ENCODE measurements around the gene CST7.
A peak's percentile ranks its signal among the peaks of the same experiment; 100 is the strongest.

The CST7 gene

DNA sequence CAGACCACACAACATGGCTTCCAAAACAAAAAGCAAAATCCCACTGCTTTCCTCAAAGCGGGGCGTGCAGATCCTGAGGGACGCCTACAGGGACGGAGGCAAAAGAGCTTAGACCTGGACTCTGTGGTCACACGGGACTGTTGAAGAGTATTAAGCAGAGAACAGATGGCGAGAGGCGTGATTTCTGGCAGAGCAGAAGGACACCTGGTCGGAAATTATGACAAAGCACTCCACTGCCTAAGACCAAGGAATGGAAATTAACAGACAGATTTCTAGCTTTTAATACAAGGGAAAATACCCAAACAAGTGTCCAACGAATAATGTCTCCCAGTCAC, 15.4 kb downstream of the CST7 start:
- ATAC-seq (peak; percentile 67), DNase-seq (no peak)

- DNase-seq (no peak), ATAC-seq (peak; percentile 25)
Observed at GRCh38 chr20:24965065-24965919, 16.2 kb downstream of the CST7 start.

- ATAC-seq (no peak), DNase-seq (no peak)
Observed at GRCh38 chr20:24966317-24967012, 17.4 kb downstream of the CST7 start.

GRCh38 chr20:24968278-24968800, 19.3 kb downstream of the CST7 start:
- ATAC-seq (no peak), DNase-seq (no peak)

DNA sequence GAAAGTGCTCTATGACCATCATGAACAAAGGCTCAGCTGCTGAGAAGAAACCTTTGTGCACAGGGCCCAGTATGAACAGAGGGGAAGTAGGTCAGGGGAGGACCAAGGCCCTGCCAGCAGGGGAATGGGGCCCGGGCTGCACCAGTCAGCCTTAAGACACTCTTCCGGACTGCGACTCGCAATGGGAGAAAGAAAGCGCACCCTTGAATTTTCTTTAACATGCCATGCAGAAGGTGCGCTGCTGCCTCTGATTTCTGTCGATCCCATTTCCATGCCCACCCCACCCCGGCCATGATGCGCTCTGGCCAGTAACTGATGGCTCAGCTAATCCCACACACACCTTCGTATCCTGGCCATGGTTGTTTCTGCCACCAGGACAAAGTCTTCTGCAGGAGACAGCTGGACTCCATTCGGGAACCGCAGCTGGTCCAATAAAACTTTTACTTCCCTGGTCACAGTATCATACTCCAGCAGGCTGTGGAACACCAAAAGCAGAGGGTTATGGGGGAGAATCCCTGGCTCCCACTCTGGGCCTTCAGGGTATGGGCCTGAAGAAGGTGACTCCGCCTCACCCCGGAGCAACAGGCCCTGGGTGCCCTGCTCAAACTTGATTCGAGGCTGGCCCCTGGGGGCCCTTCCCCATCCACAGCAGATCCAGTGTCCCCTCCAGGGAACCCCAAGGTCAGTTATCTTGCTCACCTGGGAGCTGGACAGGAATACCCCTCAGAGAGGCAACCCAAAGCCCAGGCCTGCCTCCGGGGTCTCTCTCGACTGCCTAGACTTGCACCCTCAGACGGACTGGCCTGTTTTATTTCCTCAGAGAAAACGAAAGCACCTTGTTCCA, 20.3 kb downstream of the CST7 start:
- ATAC-seq (no peak), DNase-seq (no peak)

DNA sequence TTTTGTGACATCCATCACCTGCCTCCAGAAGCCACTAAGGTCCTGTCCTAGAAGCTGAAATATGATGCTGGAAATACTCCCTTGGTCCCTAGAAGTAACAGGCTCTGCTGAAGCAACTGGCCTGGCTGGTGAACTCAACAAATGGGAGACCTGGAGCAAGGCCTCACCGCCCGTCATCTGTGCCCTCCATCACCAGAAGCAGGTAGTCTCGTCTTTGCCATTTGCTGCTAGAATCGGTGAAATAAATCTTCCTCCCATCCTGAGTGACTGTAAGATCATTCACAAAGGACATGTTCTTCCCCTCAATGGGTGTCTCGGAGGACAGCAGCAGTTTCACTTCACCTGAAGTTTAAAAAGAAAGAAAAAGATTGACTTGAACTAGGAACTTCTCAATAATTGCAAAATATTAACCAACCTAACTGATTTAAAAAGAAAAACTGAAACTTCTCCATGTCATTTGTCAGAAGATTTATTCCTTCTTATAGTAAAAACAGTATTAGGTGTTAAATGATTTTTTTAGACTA, 21.0 kb downstream of the CST7 start:
- DNase-seq = no peak

GRCh38 chr20:24970754-24971153, 21.7 kb downstream of the CST7 start:
- DNase-seq (no peak), ATAC-seq (no peak)

More for the DNA sequence above, 21.0 kb downstream of the CST7 start:
- ATAC-seq = no peak

- ATAC-seq = no peak
- no peak for DNase-seq
Observed at GRCh38 chr20:24971376-24972101, 22.5 kb downstream of the CST7 start.

GRCh38 chr20:24972341-24972740, 23.3 kb downstream of the CST7 start:
- DNase-seq = no peak
- ATAC-seq = no peak

- ATAC-seq (no peak), DNase-seq (no peak)
Observed at GRCh38 chr20:24977336-24977735, 28.3 kb downstream of the CST7 start.

GRCh38 chr20:24977797-24978196, 28.7 kb downstream of the CST7 start:
- ATAC-seq (no peak), DNase-seq (no peak)

DNA sequence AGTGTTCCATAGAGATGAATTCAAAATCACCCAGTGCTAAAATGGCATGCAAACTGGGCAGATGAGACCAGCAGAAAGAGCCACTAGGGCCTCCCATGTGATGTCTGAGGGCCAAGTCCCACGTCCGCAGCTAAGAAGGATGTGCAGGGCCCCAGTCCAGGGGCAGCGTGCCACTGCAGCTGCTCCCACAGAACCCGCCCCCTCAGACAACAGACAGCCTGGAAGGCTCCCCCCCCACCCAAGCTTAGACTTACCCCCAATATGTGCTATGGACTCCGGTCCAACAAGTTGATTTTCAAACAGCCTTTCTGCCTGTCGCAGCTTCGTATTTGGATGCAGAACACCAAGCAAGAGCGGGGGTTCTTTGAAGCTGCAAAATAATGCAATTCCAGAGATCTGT, 29.4 kb downstream of the CST7 start:
- DNase-seq (no peak), ATAC-seq (no peak)

DNA sequence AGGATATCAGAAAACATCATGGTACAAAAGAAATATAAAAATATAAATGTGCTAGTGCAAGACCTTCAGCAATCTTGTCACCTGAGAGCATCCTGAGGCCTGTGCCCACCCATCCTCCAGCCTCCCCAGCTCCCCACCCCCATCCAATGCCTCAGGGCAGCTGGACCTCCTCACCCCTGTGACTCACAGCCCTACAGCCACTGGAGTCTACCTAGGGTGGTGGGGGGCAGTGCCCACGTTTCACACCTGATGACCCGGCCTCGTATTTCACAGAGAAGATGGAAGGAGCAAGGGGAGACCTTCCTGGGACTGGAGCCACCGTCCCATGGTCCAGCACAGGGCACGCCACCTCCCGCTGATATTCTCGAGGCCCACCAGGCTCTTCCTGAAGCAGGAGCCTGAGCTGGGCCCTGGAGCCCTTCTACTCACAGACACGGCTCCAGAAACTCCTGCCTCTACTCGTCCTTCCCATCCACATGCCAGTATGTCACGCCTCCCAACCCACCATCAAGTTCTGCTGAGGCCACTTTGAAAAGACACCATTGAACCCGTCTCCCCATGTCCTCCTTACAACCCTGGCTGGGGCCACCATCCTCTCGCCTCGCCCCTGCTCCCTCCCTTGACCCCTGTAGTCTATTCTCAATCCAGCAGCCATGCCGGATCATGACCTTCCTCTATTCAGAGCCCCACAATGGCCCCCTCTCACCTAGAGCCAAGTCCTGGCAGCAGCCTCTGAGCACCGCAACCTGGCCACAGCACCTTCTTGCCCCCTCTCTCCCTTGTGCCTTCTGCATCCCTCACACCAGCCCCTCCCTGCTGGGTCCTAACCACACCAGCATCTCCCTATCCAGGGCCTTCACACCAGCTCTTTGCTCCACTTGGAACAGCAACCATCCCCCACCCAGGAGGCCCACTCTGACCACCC, 30.2 kb downstream of the CST7 start:
- DNase-seq (no peak), ATAC-seq (no peak)

DNA sequence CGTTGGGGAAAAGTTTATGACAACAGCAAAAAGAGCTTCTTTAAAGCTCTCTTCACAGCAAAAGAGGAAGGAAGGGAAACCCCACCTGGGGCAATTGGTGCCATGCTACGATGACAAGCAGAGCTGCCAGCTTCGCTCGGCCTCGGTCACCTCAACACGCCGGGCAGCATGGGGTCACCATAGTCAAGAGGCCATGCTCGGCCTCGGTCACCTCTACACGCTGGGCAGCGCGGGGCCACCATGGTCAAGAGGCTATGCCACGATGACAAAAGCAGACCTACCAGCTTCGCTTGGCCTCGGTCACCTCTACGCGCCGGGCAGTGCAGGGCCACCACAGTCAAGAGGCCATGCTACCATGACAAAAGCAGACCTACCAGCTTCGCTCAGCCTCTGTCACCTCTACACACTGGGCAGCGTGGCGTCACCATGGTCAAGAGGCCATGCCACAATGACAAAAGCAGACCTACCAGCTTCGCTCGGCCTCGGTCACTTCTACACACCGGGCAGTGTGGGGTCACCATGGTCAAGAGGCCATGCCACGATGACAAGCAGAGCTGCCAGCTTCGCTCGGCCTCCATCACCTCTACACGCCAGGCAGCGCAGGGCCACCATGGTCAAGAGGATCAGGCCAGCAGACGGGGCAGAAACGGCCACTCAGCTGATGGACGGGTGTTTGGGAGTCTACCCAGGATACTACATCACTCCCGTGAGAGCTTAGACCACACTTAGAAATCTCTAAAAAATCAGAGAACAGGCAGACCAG, 31.4 kb downstream of the CST7 start:
- DNase-seq (no peak), ATAC-seq (no peak)

DNA sequence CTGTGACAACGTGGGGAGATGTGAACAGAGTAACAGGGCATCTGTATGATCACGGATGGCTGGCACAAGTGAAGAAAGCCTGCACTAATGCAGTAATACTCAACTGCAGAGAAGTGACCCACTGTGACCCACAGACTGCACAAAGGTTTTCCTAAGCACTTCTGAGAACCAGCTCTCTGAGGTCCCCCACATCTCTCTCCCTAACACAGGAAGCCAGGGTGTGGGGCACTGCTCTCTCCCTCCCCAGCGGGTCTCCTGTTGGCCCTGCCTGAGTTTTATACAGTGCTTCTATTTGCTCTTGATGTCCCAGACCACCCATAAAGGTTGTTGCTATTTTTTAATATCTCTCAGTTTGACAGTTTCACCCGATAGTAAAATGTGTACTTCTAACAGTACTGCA, 32.2 kb downstream of the CST7 start:
- ATAC-seq = no peak
- DNase-seq = no peak

GRCh38 chr20:24981790-24982189, 32.7 kb downstream of the CST7 start:
- ATAC-seq (no peak), DNase-seq (no peak)

GRCh38 chr20:24983896-24984295, 34.8 kb downstream of the CST7 start:
- DNase-seq = no peak

DNA sequence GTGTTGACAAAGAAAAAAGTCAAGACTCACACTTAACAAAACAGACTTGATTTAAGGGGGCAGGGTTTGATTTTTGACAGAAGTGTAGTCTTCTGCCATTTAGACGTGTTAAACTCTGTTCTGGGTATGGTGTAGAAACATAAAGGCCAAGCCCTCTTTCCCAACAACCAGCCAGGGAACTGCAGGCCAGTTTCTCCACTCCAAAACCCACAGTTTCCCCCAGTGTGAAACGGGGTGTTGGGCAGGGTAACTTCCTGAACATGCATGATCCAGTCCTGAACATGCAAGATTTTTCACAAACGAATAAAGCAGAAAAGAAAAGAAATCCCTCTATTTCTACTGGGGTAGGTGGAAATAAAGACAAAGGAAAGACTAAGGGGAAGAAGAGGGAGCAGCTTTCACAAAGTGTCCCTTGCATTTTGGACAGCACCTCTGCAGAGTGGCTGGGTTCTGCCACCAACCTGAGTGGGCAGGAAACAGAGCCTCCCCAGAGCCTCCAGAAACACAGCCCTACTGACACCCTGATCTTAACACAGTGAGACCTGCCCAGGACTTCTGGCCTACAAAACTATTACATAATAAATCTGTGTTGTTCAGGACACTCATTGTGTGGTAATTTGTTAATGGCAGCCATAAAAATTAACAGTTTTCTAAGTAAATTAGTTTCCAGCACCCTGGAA, 36.0 kb downstream of the CST7 start:
- ATAC-seq = no peak
- DNase-seq = no peak

More at GRCh38 chr20:24983896-24984295, 34.8 kb downstream of the CST7 start:
- ATAC-seq = no peak

- no peak for ATAC-seq
- DNase-seq = no peak
Observed at GRCh38 chr20:24985802-24986201, 36.7 kb downstream of the CST7 start.

Measured in stimulated activated naive CD8-positive, alpha-beta T cell treated with anti-CD3 and anti-CD28 coated beads, Interleukin-15, Interleukin-2, amounts not matched to agents 100 U/mL and 50 U/mL, for 24 hours (primary cell).